GM19452 (cell line): ENCODE measurements around the gene LSR.
A peak's percentile ranks its signal among the peaks of the same experiment; 100 is the strongest.

Experiments
- ATAC-seq: cut with Tn5 transposase; IDR thresholded peaks from one replicate; pipeline ENCODE4 v1.9.1; 2021; ENCODE audit not compliant: unreplicated experiment

The LSR gene

GRCh38 chr19:35266520-35267352 lies 17.9 kb downstream of the LSR start:
- no peak for ATAC-seq

DNA sequence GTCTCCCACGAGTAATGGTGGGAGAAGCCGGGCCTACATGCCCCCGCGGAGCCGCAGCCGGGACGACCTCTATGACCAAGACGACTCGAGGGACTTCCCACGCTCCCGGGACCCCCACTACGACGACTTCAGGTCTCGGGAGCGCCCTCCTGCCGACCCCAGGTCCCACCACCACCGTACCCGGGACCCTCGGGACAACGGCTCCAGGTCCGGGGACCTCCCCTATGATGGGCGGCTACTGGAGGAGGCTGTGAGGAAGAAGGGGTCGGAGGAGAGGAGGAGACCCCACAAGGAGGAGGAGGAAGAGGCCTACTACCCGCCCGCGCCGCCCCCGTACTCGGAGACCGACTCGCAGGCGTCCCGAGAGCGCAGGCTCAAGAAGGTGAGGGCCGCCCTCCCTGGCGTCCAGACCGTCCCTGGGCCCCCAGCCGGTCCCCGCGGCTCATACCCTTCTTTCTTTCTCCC lies 18.6 kb downstream of the LSR start:
- ATAC-seq, result no peak

DNA sequence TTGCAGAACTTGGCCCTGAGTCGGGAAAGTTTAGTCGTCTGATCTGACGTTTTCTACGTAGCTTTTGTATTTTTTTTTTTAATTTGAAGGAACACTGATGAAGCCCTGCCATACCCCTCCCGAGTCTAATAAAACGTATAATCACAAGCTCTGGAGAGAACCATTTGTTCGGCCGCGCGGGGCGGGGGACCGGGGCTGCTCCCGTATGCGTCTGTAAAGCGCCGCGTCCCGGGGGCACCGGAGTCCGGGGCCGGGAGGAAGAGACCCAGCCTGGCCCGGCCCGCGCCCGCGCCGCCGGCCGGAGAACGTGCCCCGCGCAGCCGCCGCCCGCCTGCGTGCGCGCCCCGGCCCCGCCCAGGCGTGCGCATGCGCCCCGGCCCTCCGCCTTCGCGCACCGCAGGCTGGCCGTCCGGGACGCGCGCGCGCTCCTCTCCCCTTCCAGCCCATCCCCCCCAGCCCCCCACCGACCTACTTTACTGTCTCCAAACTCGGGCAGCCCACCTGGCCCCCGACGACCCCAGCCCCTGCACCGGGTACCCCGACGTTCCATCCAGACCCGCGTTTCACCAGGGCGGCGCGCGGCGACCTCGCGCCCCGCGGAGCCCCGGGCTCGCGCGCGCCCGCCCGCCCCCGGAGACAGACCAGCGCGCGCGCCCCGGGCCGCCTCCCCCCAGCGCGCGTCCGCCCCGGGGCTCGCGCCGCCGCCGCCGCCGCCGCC lies 19.2 kb downstream of the LSR start:
- ATAC-seq, result peak; percentile 36

- ATAC-seq, result peak; percentile 16
These were observed 20.0 kb downstream of the LSR start, which contains the start of gene USF2 for GRCh38 chr19:35268536-35269437. USF2 (plus strand) TSS chr19:35268962; CDS start chr19:35269102, 140 bp downstream.

- ATAC-seq, result peak; percentile 57
These were observed 20.8 kb downstream of the LSR start for GRCh38 chr19:35269438-35270117.

DNA sequence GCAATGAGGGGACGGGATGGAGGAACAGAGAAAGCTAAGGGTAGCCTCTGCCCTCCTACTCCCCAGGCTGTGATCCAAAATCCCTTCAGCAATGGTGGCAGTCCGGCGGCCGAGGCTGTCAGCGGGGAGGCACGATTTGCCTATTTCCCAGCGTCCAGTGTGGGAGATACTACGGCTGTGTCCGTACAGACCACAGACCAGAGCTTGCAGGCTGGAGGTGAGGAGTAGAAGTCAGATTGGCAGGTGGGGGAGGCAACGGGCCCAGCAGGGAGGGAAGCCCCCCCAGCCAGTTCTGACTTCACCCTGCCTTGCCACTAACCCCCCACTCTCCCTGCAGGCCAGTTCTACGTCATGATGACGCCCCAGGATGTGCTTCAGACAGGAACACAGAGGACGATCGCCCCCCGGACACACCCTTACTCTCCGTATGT lies 21.6 kb downstream of the LSR start:
- ATAC-seq, result no peak

DNA sequence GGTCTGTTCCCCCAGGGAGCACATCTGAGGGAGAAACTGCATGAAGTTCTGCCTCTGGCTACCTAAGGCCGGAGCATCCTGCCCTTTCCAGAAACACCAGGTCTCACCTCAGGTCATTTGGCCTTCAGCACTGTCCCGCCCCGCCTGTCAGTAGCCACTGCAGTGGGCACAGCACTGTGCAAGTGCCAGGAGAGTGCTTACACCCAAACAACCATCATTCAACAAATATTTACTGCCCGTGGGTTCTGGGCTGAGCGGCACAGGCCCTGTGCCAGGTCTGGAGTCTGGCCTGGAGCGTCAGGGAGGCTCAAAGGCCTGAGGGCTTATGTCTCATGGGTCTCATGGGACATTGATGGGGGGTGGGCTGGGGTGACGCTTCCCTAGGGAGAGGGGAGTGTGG lies 22.7 kb downstream of the LSR start:
- no peak for ATAC-seq

- ATAC-seq, result no peak
These were observed 23.4 kb downstream of the LSR start for GRCh38 chr19:35272122-35272719.

DNA sequence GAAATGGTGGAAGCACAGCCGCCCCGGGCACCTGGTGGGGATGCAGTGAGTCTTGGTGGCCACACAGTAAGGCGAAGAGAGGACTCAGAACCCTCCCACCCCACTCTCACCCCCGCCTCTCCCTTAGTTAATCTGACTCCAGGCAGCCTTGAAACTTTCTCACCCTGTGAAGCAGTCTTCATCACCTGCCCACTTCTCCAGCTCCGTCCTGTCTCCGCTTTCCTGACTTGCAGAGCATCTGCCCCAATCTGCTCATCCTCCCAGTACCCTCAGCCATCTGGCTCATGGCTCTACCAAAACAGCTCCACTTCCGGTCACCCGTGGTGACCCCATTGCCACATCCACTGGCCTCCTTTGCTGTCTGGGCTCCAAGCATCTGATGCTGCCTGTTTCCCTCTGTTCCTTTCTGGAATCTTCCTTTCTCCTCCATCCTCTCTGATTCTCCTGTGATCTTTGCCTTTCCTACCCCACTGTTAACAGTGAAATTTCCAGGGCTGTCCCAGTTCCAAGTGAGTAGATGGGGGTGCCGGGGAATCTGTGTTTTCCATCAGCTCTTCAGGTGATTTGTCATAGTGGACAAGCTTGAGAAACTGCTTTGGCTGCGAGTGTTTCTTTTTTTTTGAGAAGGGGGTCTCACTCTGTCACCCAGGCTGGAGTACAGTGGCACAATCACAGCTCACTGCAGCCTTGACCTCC lies 24.3 kb downstream of the LSR start:
- no peak for ATAC-seq

- ATAC-seq, result no peak
These were observed 25.0 kb downstream of the LSR start for GRCh38 chr19:35273686-35274259.

- no peak for ATAC-seq
These were observed 25.5 kb downstream of the LSR start for GRCh38 chr19:35274323-35274722.

DNA sequence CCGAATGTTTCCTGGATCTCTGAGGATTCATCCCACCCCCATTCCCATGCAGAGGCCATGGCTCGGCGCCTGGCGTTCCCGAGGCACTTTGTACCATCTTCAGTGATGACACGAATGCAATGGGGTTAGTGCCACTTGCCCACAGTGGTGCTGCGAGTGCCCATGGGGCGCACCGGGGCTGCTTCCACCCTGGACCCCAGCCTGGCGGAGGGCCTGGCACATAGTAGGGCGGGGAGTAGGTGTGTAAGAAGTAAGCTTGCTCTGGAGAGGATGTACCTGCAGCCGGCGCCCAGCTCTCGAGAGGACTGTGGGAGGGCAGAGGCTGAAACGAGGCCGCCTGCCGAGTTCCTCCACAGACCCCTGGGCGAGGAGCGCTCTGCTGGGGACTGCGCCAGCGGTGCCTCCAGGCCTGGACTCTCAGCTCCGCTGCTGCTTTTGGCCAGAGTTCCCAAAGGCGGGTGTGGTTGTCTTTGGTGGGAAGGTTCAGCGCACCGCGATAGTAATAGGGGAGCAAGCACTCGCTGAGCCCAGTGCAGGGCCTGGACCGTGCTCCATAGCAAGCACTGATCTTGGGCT lies 28.0 kb downstream of the LSR start:
- ATAC-seq, result no peak

GRCh38 chr19:35278578-35279284 lies 29.9 kb downstream of the LSR start:
- ATAC-seq, result no peak

GRCh38 chr19:35279374-35279773 lies 30.6 kb downstream of the LSR start:
- no peak for ATAC-seq

GRCh38 chr19:35279985-35280821 lies 31.4 kb downstream of the LSR start:
- no peak for ATAC-seq

DNA sequence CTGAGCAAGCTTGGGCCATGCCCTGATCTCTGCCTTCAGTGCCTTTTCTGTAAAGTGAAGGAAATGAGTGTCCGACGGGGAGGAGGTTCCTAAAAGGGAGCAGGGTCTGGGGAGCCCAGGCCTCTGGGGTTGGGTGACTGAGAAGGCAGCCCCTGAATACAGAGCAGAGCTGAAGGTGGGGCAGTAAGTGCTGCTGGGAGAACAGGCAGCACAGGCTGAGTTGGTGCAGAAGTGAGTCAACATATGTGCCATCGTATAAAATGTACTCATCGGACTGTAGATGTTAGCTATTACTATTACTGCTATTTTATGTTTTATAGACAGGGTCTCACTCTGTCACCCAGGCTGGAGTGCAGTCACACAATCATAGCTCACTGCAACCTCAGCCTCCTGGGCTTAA lies 32.5 kb downstream of the LSR start:
- no peak for ATAC-seq
